ENCODE measurements around the gene SUSD4.

Gene SUSD4

GRCh38 chr1:223330466-223330865, 33.5 kb downstream of the SUSD4 start:
- DNase-seq (ENCODE audit: low spot score), result no peak

- no peak for DNase-seq (ENCODE audit: low spot score)
Observed at GRCh38 chr1:223329664-223330415, 34.1 kb downstream of the SUSD4 start.

GRCh38 chr1:223329252-223329651, 34.7 kb downstream of the SUSD4 start:
- no peak for DNase-seq (ENCODE audit: low spot score)

GRCh38 chr1:223328566-223328965, 35.4 kb downstream of the SUSD4 start:
- no peak for DNase-seq (ENCODE audit: low spot score)

- DNase-seq (ENCODE audit: low spot score), result no peak
Observed at GRCh38 chr1:223326776-223327175, 37.2 kb downstream of the SUSD4 start.

- DNase-seq (ENCODE audit: low spot score), result no peak
Observed at GRCh38 chr1:223323491-223324484, 40.2 kb downstream of the SUSD4 start.

- no peak for DNase-seq (ENCODE audit: low spot score)
Observed at GRCh38 chr1:223322868-223323267, 41.1 kb downstream of the SUSD4 start.

- no peak for DNase-seq (ENCODE audit: low spot score)
Observed at GRCh38 chr1:223320959-223321358, 43.0 kb downstream of the SUSD4 start.

- DNase-seq (ENCODE audit: low spot score), result no peak
Observed at GRCh38 chr1:223319905-223320580, 43.9 kb downstream of the SUSD4 start.

GRCh38 chr1:223319398-223319797, 44.6 kb downstream of the SUSD4 start:
- no peak for DNase-seq (ENCODE audit: low spot score)

GRCh38 chr1:223316082-223316481, 47.9 kb downstream of the SUSD4 start:
- no peak for DNase-seq (ENCODE audit: low spot score)

GRCh38 chr1:223315665-223316064, 48.3 kb downstream of the SUSD4 start:
- DNase-seq (ENCODE audit: low spot score), result no peak

- no peak for DNase-seq (ENCODE audit: low spot score)
Observed at GRCh38 chr1:223313415-223313754, 50.6 kb downstream of the SUSD4 start.

GRCh38 chr1:223312705-223313414, 51.1 kb downstream of the SUSD4 start:
- no peak for DNase-seq (ENCODE audit: low spot score)

GRCh38 chr1:223312273-223312672, 51.7 kb downstream of the SUSD4 start:
- no peak for DNase-seq (ENCODE audit: low spot score)

- DNase-seq (ENCODE audit: low spot score), result no peak
Observed at GRCh38 chr1:223311826-223312225, 52.1 kb downstream of the SUSD4 start.

- DNase-seq (ENCODE audit: low spot score), result no peak
Observed at GRCh38 chr1:223308136-223308535, 55.8 kb downstream of the SUSD4 start.

GRCh38 chr1:223307544-223307943, 56.4 kb downstream of the SUSD4 start:
- DNase-seq (ENCODE audit: low spot score), result no peak

- no peak for DNase-seq (ENCODE audit: low spot score)
Observed at GRCh38 chr1:223304931-223305330, 59.0 kb downstream of the SUSD4 start.

GRCh38 chr1:223301371-223301770, 62.6 kb downstream of the SUSD4 start:
- DNase-seq (ENCODE audit: low spot score), result no peak

- no peak for DNase-seq (ENCODE audit: low spot score)
Observed at GRCh38 chr1:223299553-223299952, 64.4 kb downstream of the SUSD4 start.

All from SK-N-DZ (cell line).